ENCODE results near the gene NELL1. TPM values are rescaled to one million over a fixed set of nuclear protein-coding genes. Genes with fewer than 3 reads are reported as not detected.

NELL1 gene
- total RNA-seq, 1 experiment from 2014 or later = 0.22 TPM

DNA sequence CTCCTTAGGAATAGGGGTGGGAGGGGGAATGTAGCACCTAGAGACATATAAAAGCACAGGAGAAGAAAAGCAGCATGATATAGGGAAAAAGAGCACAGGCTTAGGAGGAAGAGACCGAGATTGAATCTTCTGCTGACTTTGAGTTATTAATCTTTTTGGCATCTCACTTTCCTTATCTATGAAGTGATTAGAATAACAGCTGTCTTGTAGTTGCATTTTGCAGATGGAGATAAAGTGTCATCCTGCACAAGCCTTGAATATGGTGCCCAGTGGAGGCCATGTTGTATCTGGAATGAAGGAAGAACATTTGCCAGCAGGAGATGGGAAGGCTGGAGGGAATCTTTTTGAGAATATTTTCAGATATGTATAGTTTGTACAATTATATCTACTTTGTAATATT lies 594.7 kb downstream of the NELL1 start:
- no peak overlapping the region for H3K14ac ChIP-seq (ENCODE audit: insufficient read depth, low read length)
- H2BK20ac ChIP-seq (ENCODE audit: low read depth, low read length, poor library complexity, severe bottlenecking) = no peak overlapping the region
- H3K18ac ChIP-seq (ENCODE audit: insufficient read length, low read depth, low read length) = no peak overlapping the region
- H3K9me3 ChIP-seq (ENCODE audit: control insufficient read depth, low read depth, low read length) = no peaks in the 10 kb centered on the region
- H3K4me3 Mint-ChIP-seq = no peak overlapping the region
- no peak overlapping the region for H2BK5ac ChIP-seq (ENCODE audit: insufficient read length, low read length)
- no peak overlapping the region for H3K4me2 ChIP-seq (ENCODE audit: insufficient read depth, insufficient read length, low read length)
- H3K27me3 Mint-ChIP-seq (ENCODE audit: low read depth) = no peaks in the 10 kb centered on the region
- no peak overlapping the region for H2AK5ac ChIP-seq (ENCODE audit: insufficient read length, low read length)
- no peaks in the 10 kb centered on the region for H4K20me1 ChIP-seq (ENCODE audit: control insufficient read depth, insufficient read depth, insufficient read length)
- no peak overlapping the region for H3K9ac ChIP-seq (ENCODE audit: extremely low read depth, insufficient read length, low read length)
- no peak overlapping the region for H2BK120ac ChIP-seq (ENCODE audit: low read depth, low read length, poor library complexity, severe bottlenecking)
- no peak overlapping the region for H2BK15ac ChIP-seq (ENCODE audit: low read depth, low read length)
- no peak overlapping the region for H3K23ac ChIP-seq (ENCODE audit: insufficient read length, low read depth, low read length)
- no peaks in the 10 kb centered on the region for H3K4me1 Mint-ChIP-seq
- no peak overlapping the region for H4K8ac ChIP-seq (replicated peaks; ENCODE audit: insufficient read length, low read depth, low read length)
- H3K4me1 ChIP-seq (ENCODE audit: insufficient read depth, low read length) = no peaks in the 10 kb centered on the region
- H3K79me1 ChIP-seq (ENCODE audit: insufficient read depth, low read depth, low read length, poor library complexity, severe bottlenecking) = no peaks in the 10 kb centered on the region
- no peak for DNase-seq
- TF ChIP-seq, protein P1, sequence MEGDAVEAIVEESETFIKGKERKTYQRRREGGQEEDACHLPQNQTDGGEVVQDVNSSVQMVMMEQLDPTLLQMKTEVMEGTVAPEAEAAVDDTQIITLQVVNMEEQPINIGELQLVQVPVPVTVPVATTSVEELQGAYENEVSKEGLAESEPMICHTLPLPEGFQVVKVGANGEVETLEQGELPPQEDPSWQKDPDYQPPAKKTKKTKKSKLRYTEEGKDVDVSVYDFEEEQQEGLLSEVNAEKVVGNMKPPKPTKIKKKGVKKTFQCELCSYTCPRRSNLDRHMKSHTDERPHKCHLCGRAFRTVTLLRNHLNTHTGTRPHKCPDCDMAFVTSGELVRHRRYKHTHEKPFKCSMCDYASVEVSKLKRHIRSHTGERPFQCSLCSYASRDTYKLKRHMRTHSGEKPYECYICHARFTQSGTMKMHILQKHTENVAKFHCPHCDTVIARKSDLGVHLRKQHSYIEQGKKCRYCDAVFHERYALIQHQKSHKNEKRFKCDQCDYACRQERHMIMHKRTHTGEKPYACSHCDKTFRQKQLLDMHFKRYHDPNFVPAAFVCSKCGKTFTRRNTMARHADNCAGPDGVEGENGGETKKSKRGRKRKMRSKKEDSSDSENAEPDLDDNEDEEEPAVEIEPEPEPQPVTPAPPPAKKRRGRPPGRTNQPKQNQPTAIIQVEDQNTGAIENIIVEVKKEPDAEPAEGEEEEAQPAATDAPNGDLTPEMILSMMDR (conservative IDR thresholded peaks at IDR 0.05) = no peak
- no peaks in the 10 kb centered on the region for H3K9me3 Mint-ChIP-seq
- H3K27me3 ChIP-seq (ENCODE audit: insufficient read depth, low read length) = no peaks in the 10 kb centered on the region
- H2BK12ac ChIP-seq (ENCODE audit: insufficient read length, low read depth, low read length) = no peak overlapping the region
- no peak overlapping the region for H2AFZ ChIP-seq (ENCODE audit: low read length)
- H3K56ac ChIP-seq (ENCODE audit: insufficient read length, low read depth, low read length) = no peak overlapping the region
- no peak overlapping the region for H4K5ac ChIP-seq (ENCODE audit: insufficient read length, low read depth, low read length)
- no peaks in the 10 kb centered on the region for H3K79me2 ChIP-seq (ENCODE audit: insufficient read depth, low read length)
- H3K36me3 Mint-ChIP-seq (ENCODE audit: insufficient read depth in 1 of 3, low read depth in 3 of 3) = no peaks in the 10 kb centered on the region
- H3K23me2 ChIP-seq (ENCODE audit: insufficient read length, low read depth, low read length, poor library complexity, severe bottlenecking) = no peaks in the 10 kb centered on the region
- H4K91ac ChIP-seq (ENCODE audit: insufficient read length, low read depth, low read length) = no peak overlapping the region
- WGBS (ENCODE audit: extremely low coverage, insufficient read length, low lambda C conversion rate) = no CpG with 5 or more reads among the region's 1 CpG
- no peak overlapping the region for H3K27ac Mint-ChIP-seq
- no peak overlapping the region for H3K4ac ChIP-seq (ENCODE audit: low read depth, low read length)
- H3K27ac ChIP-seq (ENCODE audit: insufficient read length, low read depth, low read length) = no peak overlapping the region
- H3T11ph ChIP-seq (ENCODE audit: low read length) = no peak overlapping the region

Data from H9 (cell line).